ENCODE data around the gene TNNT1. TPM values are rescaled to one million over a fixed set of nuclear protein-coding genes. Genes with fewer than 3 reads are reported as not detected.
A peak's percentile ranks its signal among the peaks of the same experiment; 100 is the strongest.
"Not testable (repeated sequence)": the region's sequence is repeated elsewhere in the genome, so short reads cannot be mapped to it uniquely, and the experiment has no call there.

TNNT1 gene
- total and polyA plus RNA-seq, 2 donors from 2014 or later: not detected

DNA sequence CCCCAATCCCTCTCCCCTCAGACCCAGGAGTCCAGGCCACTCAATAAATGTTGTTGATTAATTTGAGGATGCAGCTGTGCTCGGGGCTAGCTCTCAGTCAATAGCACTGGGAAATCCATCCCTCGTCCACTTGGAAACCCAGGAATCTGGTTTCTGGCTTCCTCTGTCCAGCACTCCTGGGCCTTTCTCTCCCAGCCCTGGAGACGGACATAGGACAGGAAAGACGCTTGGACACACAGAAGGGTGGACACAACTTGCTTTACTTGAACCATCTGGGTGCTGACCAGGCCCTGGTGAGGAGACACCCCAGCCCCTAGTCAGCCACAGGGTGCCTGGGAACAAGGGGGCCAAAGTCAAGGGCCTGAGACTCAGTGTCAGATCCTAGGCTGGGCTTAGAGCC lies 9.4 kb upstream of the TNNT1 start:
- Histone ChIP-seq H3K4me3 (ENCODE audit: low read length in 3 of 3) (no peak overlapping the region), H3K27me3 (ENCODE audit: control insufficient read depth, insufficient read depth, low read length) (peaks cover 7% of the 10 kb centered on the region), H3K36me3 (ENCODE audit: control insufficient read depth in 2 of 3, insufficient read depth in 3 of 3, low read length in 3 of 3) (no peaks in the 10 kb centered on the region), H3K9me3 (ENCODE audit: control insufficient read depth in 2 of 3, insufficient read depth in 1 of 3, low read length in 3 of 3) (no peaks in the 10 kb centered on the region), H3K4me1 (ENCODE audit: control insufficient read depth in 2 of 3, insufficient read depth in 2 of 3, low read depth in 1 of 3, low read length in 3 of 3) (no peaks in the 10 kb centered on the region), H3K27ac (ENCODE audit: low read depth in 2 of 2, low read length in 2 of 2) (no peak overlapping the region), H3K9ac (ENCODE audit: low read length in 3 of 3) (no peak overlapping the region)
- DNase-seq (no peak), FAIRE-seq (no peak)
- TF ChIP-seq, protein P1, sequence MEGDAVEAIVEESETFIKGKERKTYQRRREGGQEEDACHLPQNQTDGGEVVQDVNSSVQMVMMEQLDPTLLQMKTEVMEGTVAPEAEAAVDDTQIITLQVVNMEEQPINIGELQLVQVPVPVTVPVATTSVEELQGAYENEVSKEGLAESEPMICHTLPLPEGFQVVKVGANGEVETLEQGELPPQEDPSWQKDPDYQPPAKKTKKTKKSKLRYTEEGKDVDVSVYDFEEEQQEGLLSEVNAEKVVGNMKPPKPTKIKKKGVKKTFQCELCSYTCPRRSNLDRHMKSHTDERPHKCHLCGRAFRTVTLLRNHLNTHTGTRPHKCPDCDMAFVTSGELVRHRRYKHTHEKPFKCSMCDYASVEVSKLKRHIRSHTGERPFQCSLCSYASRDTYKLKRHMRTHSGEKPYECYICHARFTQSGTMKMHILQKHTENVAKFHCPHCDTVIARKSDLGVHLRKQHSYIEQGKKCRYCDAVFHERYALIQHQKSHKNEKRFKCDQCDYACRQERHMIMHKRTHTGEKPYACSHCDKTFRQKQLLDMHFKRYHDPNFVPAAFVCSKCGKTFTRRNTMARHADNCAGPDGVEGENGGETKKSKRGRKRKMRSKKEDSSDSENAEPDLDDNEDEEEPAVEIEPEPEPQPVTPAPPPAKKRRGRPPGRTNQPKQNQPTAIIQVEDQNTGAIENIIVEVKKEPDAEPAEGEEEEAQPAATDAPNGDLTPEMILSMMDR (IDR thresholded peaks at IDR 0.05; ENCODE audit: borderline replicate concordance, extremely low read depth, insufficient read depth): no peak
- intact Hi-C loops (cut with DNase I): loop anchor here (10.0 kb wide), 1 partner anchor 266 kb away; no protein-coding TSS in a partner anchor

DNA sequence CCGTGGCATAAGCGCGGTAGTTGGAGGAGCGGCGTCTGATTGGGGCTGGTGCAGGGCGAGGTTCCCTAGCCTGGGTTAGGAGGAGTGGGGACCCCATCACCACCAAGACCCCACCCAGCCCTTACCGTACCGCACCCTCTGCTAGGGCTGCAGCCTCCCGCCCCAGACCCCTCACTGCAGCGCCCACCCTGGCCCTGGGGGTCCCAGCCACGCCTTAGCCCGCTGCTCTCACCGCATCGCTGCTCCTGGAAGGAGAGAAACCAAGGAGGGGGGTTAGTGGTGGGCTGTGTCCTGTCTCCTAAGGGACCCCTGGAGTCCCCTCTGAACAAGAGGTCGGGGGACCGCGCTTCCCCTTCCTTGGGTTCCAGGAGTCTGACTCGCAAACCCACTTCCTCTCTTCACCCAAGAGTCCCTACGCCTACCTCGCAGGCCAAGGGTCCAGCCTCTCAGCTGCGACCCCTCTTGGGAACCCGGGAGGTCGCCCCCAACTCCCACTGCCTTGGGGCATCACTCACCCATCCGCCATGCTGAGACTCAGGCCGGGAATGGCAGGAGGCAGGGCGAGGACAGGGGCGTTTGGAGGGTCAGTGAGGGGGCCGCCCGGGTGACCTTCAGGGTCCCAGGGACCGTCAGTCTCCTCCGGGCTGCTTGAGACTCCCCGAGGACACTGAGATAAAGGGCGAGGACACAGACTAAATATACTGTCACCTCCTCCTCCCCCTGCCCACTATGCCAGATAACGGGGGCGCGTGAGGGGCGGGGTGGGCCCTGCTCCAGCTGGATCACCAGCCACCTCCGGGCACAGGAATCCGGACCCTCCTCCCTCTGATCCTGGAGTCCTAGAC lies 8.3 kb upstream of the TNNT1 start, which contains the start of gene TNNI3:
Gene TNNI3 (minus strand): TSS at position 669 of the 845 bp plus-strand sequence. CDS start 143 bp downstream, at position 526.
- H3K9ac ChIP-seq (ENCODE audit: low read length in 3 of 3): no peak within 1 kb of the TSS
- no peaks in the 10 kb centered on the region for H3K9me3 ChIP-seq (ENCODE audit: control insufficient read depth in 2 of 3, insufficient read depth in 1 of 3, low read length in 3 of 3)
- no peak within 1 kb of the TSS for H3K27ac ChIP-seq (ENCODE audit: low read depth in 2 of 2, low read length in 2 of 2)
- no peak within 1 kb of the TSS for H3K4me3 ChIP-seq (ENCODE audit: low read length in 3 of 3)
- no peaks in the 10 kb centered on the region for H3K36me3 ChIP-seq (ENCODE audit: control insufficient read depth in 2 of 3, insufficient read depth in 3 of 3, low read length in 3 of 3)
- TF ChIP-seq, protein P1 (IDR thresholded peaks at IDR 0.05; ENCODE audit: borderline replicate concordance, extremely low read depth, insufficient read depth): no peak
- intact Hi-C loops (cut with DNase I): loop anchor here (10.0 kb wide), 1 partner anchor 268 kb away; no protein-coding TSS in a partner anchor
- peak in 1 of 5 donors; percentile 61 for DNase-seq
- no peak for FAIRE-seq
- no peaks in the 10 kb centered on the region for H3K4me1 ChIP-seq (ENCODE audit: control insufficient read depth in 2 of 3, insufficient read depth in 2 of 3, low read depth in 1 of 3, low read length in 3 of 3)
- H3K27me3 ChIP-seq (ENCODE audit: control insufficient read depth, insufficient read depth, low read length): peaks cover 4% of the 10 kb centered on the region

DNA sequence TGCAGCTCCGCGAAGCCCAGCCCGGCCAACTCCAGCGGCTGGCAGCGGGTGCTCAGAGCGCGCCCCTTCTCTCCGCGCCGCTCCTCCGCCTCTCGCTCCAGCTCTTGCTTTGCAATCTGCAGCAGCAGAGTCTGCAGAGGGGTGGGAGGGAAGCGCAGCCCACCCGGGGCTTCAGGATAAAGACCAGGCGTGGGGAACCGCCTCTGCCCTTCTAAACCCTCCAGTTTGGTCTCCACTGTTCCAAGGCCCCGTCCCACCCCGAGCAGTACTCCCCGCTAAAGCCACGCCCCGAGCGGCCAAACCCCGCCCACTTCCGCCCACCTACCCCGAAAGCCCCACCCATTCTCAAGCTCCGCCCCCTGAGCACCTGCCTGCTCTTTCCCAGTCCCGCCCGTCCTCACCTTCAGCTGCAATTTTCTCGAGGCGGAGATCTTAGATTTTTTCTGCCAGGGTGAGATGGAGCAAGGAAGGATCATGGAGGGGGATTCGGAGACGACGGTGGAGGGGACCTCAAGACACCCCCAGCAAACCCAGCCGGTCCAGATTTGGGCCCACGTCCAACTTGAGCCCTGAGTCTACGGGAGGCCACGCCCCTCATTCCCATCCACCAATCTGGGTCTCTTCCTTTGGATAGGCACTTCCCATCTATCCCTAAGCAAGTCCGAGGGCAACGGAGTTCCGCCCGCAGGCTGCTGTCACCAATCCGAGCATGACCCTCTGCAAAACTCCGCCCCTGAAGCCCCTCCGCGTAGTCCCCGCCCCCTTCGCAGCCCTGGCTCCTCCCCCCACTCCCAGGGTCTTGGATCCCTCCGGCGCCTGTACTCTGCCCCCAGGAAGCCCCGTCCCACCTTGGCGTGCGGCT lies 7.4 kb upstream of the TNNT1 start:
- Histone ChIP-seq H3K27ac (ENCODE audit: low read depth in 2 of 2, low read length in 2 of 2) (no peak overlapping the region), H3K4me3 (ENCODE audit: low read length in 3 of 3) (no peak overlapping the region), H3K27me3 (ENCODE audit: control insufficient read depth, insufficient read depth, low read length) (peaks cover 2% of the 10 kb centered on the region), H3K9ac (ENCODE audit: low read length in 3 of 3) (no peak overlapping the region), H3K4me1 (ENCODE audit: control insufficient read depth in 2 of 3, insufficient read depth in 2 of 3, low read depth in 1 of 3, low read length in 3 of 3) (no peaks in the 10 kb centered on the region), H3K36me3 (ENCODE audit: control insufficient read depth in 2 of 3, insufficient read depth in 3 of 3, low read length in 3 of 3) (no peaks in the 10 kb centered on the region), H3K9me3 (ENCODE audit: control insufficient read depth in 2 of 3, insufficient read depth in 1 of 3, low read length in 3 of 3) (peaks cover 0 to 5% (median 0%) of the 10 kb centered on the region in 3 donors)
- peak; percentile 77 to 91 (median 83) for DNase-seq
- FAIRE-seq: no peak
- TF ChIP-seq, protein P1 (IDR thresholded peaks at IDR 0.05; ENCODE audit: borderline replicate concordance, extremely low read depth, insufficient read depth): no peak
- intact Hi-C loops (cut with DNase I): loop anchor here (10.0 kb wide), 1 partner anchor 268 kb away; no protein-coding TSS in a partner anchor

DNA sequence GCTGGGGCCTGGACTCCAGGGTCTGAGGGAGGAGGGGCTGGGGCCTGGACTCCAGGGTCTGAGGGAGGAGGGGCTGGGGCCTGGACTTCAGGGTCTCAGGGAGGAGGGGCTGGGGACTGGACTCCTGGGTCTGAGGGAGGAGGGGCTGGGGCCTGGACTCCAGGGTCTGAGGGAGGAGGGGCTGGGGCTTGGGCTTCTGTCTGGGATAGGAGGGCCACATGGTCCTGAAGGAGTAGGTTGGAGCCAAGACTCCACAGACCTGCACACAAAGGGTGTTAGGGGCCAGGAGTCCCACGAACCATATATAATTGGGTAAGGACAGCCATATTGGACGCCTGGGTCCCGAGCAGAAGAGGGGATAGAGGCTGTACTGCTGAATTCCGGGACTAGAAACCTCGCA lies 6.8 kb upstream of the TNNT1 start:
- intact Hi-C loops (cut with DNase I): loop anchor here (10.0 kb wide), 1 partner anchor 269 kb away; no protein-coding TSS in a partner anchor
- H3K9ac ChIP-seq (ENCODE audit: low read length in 3 of 3); DNase-seq; FAIRE-seq; H3K27me3 ChIP-seq (ENCODE audit: control insufficient read depth, insufficient read depth, low read length); H3K4me3 ChIP-seq (ENCODE audit: low read length in 3 of 3); H3K36me3 ChIP-seq (ENCODE audit: control insufficient read depth in 2 of 3, insufficient read depth in 3 of 3, low read length in 3 of 3); H3K27ac ChIP-seq (ENCODE audit: low read depth in 2 of 2, low read length in 2 of 2); H3K4me1 ChIP-seq (ENCODE audit: control insufficient read depth in 2 of 3, insufficient read depth in 2 of 3, low read depth in 1 of 3, low read length in 3 of 3); H3K9me3 ChIP-seq (ENCODE audit: control insufficient read depth in 2 of 3, insufficient read depth in 1 of 3, low read length in 3 of 3): not testable (repeated sequence)

All from kidney (tissue), 14 donors.